A549 (cell line): ENCODE results near the gene EXOG.

Experiments used
- CEBPB ChIP-seq, 2 experiments: fragments of >200 bp in 1 of 2; sonication (Bioruptor Twin) in 1 of 2; formaldehyde crosslinking in 1 of 2; IDR thresholded peaks; 2 replicates each; pipeline ENCODE4 v1.6.1; 2012 to 2016
- CTCF ChIP-seq: fragments of >200 bp; sonication (Bioruptor Twin); formaldehyde crosslinking; IDR thresholded peaks from 3 replicates; pipeline ENCODE4 v1.5.1; 2016
- ESRRA ChIP-seq: fragments of 150-350 bp; IDR thresholded peaks from 2 replicates; pipeline ENCODE4 v1.6.1; 2014; ENCODE audit warnings: mild to moderate bottlenecking, low read length, borderline replicate concordance
- HOXB5 ChIP-seq: fragments of 250-450 bp; sonication (Bioruptor Pico); IDR thresholded peaks from 2 replicates; pipeline ENCODE4 v1.5.0; 2020; ENCODE audit warnings: mild to moderate bottlenecking, moderate library complexity
- KDM5A ChIP-seq: fragments of 200-600 bp; sonication (generic); IDR thresholded peaks from 2 replicates; pipeline ENCODE4 v1.6.1; 2016; ENCODE audit warnings: antibody characterized with exemption, mild to moderate bottlenecking
- MAFK ChIP-seq: fragments of 450-650 bp; IDR thresholded peaks from 2 replicates; pipeline ENCODE4 v1.6.1; 2014; ENCODE audit not compliant: partially characterized antibody
- MAX ChIP-seq: IDR thresholded peaks from 2 replicates; pipeline ENCODE4 v1.6.1; 2012
- NR3C1 ChIP-seq: fragments of >200 bp; sonication (Bioruptor Twin); formaldehyde crosslinking; IDR thresholded peaks from 3 replicates; pipeline ENCODE4 v1.6.1; 2017
- POLR2A ChIP-seq: IDR thresholded peaks from 2 replicates; pipeline ENCODE4 v1.6.1; 2012; ENCODE audit warnings: mild to moderate bottlenecking, low read length
- RAD21 ChIP-seq, 2 experiments: fragments of >200 bp in 1 of 2; sonication (Bioruptor Twin) in 1 of 2; formaldehyde crosslinking in 1 of 2; IDR thresholded peaks in 1 of 2; conservative IDR thresholded peaks in 1 of 2; 2 replicates in 1 of 2; 3 replicates in 1 of 2; pipeline ENCODE4 v1.6.1; 2012 to 2018; ENCODE audit warnings: inconsistent platforms in 1 of 2
- RCOR1 ChIP-seq: fragments of 150-350 bp; IDR thresholded peaks from 2 replicates; pipeline ENCODE4 v1.6.1; 2014; ENCODE audit warnings: antibody characterized with exemption, low read length, low read depth
- TFCP2L1 ChIP-seq: fragments of 250-450 bp; sonication (Bioruptor Pico); IDR thresholded peaks from 2 replicates; pipeline ENCODE4 v1.5.0; 2021; ENCODE audit warnings: mild to moderate bottlenecking

- TF ChIP-seq TFCP2L1 (CRISPR knock-in tag) (no peak), CTCF (peak; percentile 87), POLR2A (no peak), MAFK (peak; percentile 74), RAD21 (conservative IDR thresholded peaks at IDR 0.05 in 1 of 2, IDR thresholded peaks at IDR 0.05 in 1 of 2) (peak; percentile 90 to 91), NR3C1 (no peak), ESRRA (no peak), MAX (no peak), RCOR1 (no peak), KDM5A (no peak), HOXB5 (no peak), CEBPB (IDR thresholded peaks at IDR 0.05) (no peak)
Observed at GRCh38 chr3:38479431-38480092, 16.6 kb upstream of the EXOG start.
